Erythroblast (primary cell): ENCODE data around the gene LDLRAP1.

Experiments
- GATA1 ChIP-seq: IDR thresholded peaks from 2 replicates; pipeline ENCODE4 v1.6.1; 2011; ENCODE audit warnings: low read depth, mild to moderate bottlenecking, control low read depth, low read length, moderate library complexity
- POLR2A ChIP-seq: IDR thresholded peaks from 2 replicates; pipeline ENCODE4 v1.6.1; 2011; ENCODE audit warnings: mild to moderate bottlenecking, low read length

DNA sequence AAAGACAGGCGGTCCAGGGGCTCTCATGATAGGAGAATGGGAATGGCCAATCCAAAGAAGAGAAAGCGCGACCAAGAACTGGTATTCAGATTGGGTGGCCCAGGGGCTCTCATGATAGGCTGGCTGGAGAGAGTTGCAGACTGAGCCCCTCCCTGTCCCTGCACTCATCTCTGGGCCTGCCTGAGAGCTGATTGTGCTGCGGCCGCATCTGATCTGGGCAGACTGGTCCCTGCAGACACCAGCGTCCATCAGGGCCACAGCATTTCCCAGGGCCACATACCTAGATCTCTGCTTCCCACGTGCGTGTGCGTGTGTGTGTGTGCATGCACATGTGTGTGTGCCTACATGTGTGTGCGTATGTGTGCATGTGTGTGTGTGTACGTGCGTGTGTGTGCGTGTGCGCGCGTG is 42.8 kb downstream of the LDLRAP1 start:
- no peak for TF ChIP-seq POLR2A
- no peak for TF ChIP-seq GATA1
